Kidney (tissue), 14 donors: Measurements from ENCODE around the gene ITGB4. TPM values are rescaled to one million over a fixed set of nuclear protein-coding genes. Genes with fewer than 3 reads are reported as not detected.
A peak's percentile ranks its signal among the peaks of the same experiment; 100 is the strongest.

Experiments used
- DNase-seq, 5 donors: peaks; one replicate each; pipeline ENCODE4 v3.0.0-alpha.2; 2013 to 2020
- FAIRE-seq: peaks from 2 replicates; lab custom pipeline; 2012; peaks lifted over from hg19 to GRCh38; lab: Jason Lieb, UNC
- H3K27ac ChIP-seq, 2 donors: one replicate each; pipeline ENCODE4 v1.7.0; 2013; ENCODE audit warnings: low read depth in 2 of 2, low read length in 2 of 2, inconsistent platforms in 1 of 2
- H3K27me3 ChIP-seq: one replicate; pipeline ENCODE4 v1.7.1; 2013; ENCODE audit warnings: low read length, inconsistent platforms; ENCODE audit not compliant: control insufficient read depth, insufficient read depth
- H3K36me3 ChIP-seq, 3 donors: one replicate each; pipeline versions ENCODE4 v1.7.0 to v1.7.1; 2013; ENCODE audit warnings: low read length in 3 of 3, control low read depth in 1 of 3, inconsistent platforms in 1 of 3; ENCODE audit not compliant: insufficient read depth in 3 of 3, control insufficient read depth in 2 of 3
- H3K4me1 ChIP-seq, 3 donors: one replicate each; pipeline versions ENCODE4 v1.7.0 to v1.7.1; 2013; ENCODE audit warnings: low read length in 3 of 3, inconsistent platforms in 1 of 3, low read depth in 1 of 3; ENCODE audit not compliant: control insufficient read depth in 2 of 3, insufficient read depth in 2 of 3
- H3K4me3 ChIP-seq, 3 donors: one replicate each; pipeline versions ENCODE4 v1.7.0 to v1.8.1; 2013; ENCODE audit warnings: low read length in 3 of 3, control low read depth in 1 of 3, inconsistent platforms in 1 of 3
- H3K9ac ChIP-seq, 3 donors: one replicate each; pipeline versions ENCODE4 v1.7.0 to v1.7.1; 2013; ENCODE audit warnings: low read length in 3 of 3, control low read depth in 1 of 3, inconsistent platforms in 1 of 3
- H3K9me3 ChIP-seq, 3 donors: one replicate each; pipeline versions ENCODE4 v1.7.0 to v1.7.1; 2013; ENCODE audit warnings: low read length in 3 of 3, control low read depth in 1 of 3, inconsistent platforms in 1 of 3; ENCODE audit not compliant: control insufficient read depth in 2 of 3, insufficient read depth in 1 of 3
- CTCF ChIP-seq: IDR thresholded peaks from 3 replicates; pipeline ENCODE4 v1.5.1; 2012; ENCODE audit warnings: mild to moderate bottlenecking, moderate library complexity, borderline replicate concordance; ENCODE audit not compliant: insufficient read depth; ENCODE audit errors: extremely low read depth
- intact Hi-C: fragments of 100-400 bp; cut with DNase I; formaldehyde crosslinking; loops from one replicate; pipeline ENCODE4 v1.11.1; 2022
- polyA plus RNA-seq: library from polyadenylated mRNA; stranded (reverse); fragments of 350-450 nt; fragmentation: Illumina TruSeq; extraction: RNeasy Lipid Tissue Mini Kit (QIAGEN cat#74804); gene quantifications from one replicate; pipeline ENCODE4 v1.2.3, GENCODE V29; 2014; ENCODE audit warnings: low read depth, low replicate concordance; ENCODE audit not compliant: insufficient read depth
- total RNA-seq: library from RNA; stranded (reverse); fragmentation: NEBNext Ultra II Directional; extraction: Animal tissue kit (Norgen Biotek cat#: 25700); gene quantifications from one replicate; pipeline ENCODE4 v1.2.1, GENCODE V29; 2021
- donor health status: control.
- donor health status: control.
- donor health status: control.
- donor health status: control.
- donor health status: control.
- donor health status: DM: yes; HTN: yes; CAD: no.
- donor health status: Normal renal cell carcinoma (clear cell type).

The ITGB4 gene
- total and polyA plus RNA-seq, 2 donors from 2014 or later = 15.7 to 149 TPM

- no peak for TF ChIP-seq CTCF
- no peaks in the 10 kb centered on the region for H3K9me3 ChIP-seq
- DNase-seq = peak in 1 of 5 donors; percentile 32
- peak overlapping the region in 1 of 2 donors; percentile 16 for H3K27ac ChIP-seq
- no peak overlapping the region for H3K9ac ChIP-seq
- H3K4me1 ChIP-seq = peaks cover 0 to 11% (median 3%) of the 10 kb centered on the region in 3 donors
- no peak for FAIRE-seq
- no peaks in the 10 kb centered on the region for H3K27me3 ChIP-seq
- peaks cover 0 to 8% (median 3%) of the 10 kb centered on the region in 3 donors for H3K36me3 ChIP-seq
- no peak overlapping the region for H3K4me3 ChIP-seq
- intact Hi-C loops = loop anchor here (10.0 kb wide), 1 partner anchor 46 kb away; no protein-coding TSS in a partner anchor
These were observed 32.9 kb upstream of the ITGB4 start for GRCh38 chr17:75688209-75688825.

GRCh38 chr17:75689441-75689873 is 31.8 kb upstream of the ITGB4 start:
- no peak for FAIRE-seq
- Histone ChIP-seq H3K4me1 (peaks cover 0 to 19% (median 7%) of the 10 kb centered on the region in 3 donors), H3K27ac (no peak overlapping the region), H3K4me3 (no peak overlapping the region), H3K27me3 (no peaks in the 10 kb centered on the region), H3K9me3 (no peaks in the 10 kb centered on the region), H3K9ac (no peak overlapping the region), H3K36me3 (peaks cover 0 to 8% (median 3%) of the 10 kb centered on the region in 3 donors)
- intact Hi-C loops = loop anchor here (10.0 kb wide), 1 partner anchor 45 kb away; no protein-coding TSS in a partner anchor
- peak in 1 of 5 donors; percentile 17 for DNase-seq
- no peak for TF ChIP-seq CTCF

- FAIRE-seq (no peak), DNase-seq (no peak)
- H3K27me3 ChIP-seq = no peaks in the 10 kb centered on the region
- peaks cover 0 to 12% (median 4%) of the 10 kb centered on the region in 3 donors for H3K36me3 ChIP-seq
- no peak overlapping the region for H3K27ac ChIP-seq
- no peak overlapping the region for H3K4me3 ChIP-seq
- H3K4me1 ChIP-seq = peaks cover 0 to 15% (median 4%) of the 10 kb centered on the region in 3 donors
- H3K9me3 ChIP-seq = no peaks in the 10 kb centered on the region
- no peak for TF ChIP-seq CTCF
- intact Hi-C loops = no loop called here
- H3K9ac ChIP-seq = no peak overlapping the region
These were observed 29.9 kb upstream of the ITGB4 start for GRCh38 chr17:75691371-75691791.
